B cell (primary cell): Measurements from ENCODE around the gene RICTOR.

ENCODE experiments used
- EZH2 ChIP-seq: IDR thresholded peaks from 2 replicates; pipeline ENCODE4 v1.6.1; 2012; ENCODE audit warnings: borderline replicate concordance, low read depth, mild to moderate bottlenecking, moderate library complexity, low read length; ENCODE audit not compliant: insufficient read depth, poor library complexity, severe bottlenecking
- TF ChIP-seq, protein P1 (sequence below): fragments of 200-600 bp; IDR thresholded peaks from one replicate; pipeline ENCODE4 v1.8.0; 2022; ENCODE audit warnings: antibody characterized with exemption, mild to moderate bottlenecking

DNA sequence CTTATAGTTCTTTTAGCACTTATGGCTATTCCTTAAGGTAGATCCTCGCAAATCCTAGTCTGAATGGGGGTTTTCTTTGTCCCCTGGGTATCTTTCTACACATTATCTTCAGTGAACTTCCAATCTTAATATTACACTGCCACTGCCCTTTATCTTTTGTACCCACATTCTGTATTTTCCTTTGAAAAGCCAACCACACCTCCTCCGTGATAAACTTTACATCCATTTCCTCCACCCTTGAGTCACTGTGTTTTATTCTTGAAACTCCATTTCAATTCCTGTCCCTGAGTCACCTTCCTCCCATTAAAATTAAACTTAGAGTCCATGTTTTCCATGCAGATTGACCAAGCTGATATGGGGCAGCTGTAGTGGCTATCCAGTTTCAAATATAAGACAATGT, 43.2 kb upstream of the RICTOR start:
- TF ChIP-seq, protein P1, sequence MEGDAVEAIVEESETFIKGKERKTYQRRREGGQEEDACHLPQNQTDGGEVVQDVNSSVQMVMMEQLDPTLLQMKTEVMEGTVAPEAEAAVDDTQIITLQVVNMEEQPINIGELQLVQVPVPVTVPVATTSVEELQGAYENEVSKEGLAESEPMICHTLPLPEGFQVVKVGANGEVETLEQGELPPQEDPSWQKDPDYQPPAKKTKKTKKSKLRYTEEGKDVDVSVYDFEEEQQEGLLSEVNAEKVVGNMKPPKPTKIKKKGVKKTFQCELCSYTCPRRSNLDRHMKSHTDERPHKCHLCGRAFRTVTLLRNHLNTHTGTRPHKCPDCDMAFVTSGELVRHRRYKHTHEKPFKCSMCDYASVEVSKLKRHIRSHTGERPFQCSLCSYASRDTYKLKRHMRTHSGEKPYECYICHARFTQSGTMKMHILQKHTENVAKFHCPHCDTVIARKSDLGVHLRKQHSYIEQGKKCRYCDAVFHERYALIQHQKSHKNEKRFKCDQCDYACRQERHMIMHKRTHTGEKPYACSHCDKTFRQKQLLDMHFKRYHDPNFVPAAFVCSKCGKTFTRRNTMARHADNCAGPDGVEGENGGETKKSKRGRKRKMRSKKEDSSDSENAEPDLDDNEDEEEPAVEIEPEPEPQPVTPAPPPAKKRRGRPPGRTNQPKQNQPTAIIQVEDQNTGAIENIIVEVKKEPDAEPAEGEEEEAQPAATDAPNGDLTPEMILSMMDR: no peak
- no peak for TF ChIP-seq EZH2
